Psoas muscle (tissue), 8 donors: ENCODE data around the gene MRGPRX3. TPM values are rescaled to one million over a fixed set of nuclear protein-coding genes. Genes with fewer than 3 reads are reported as not detected.

ENCODE experiments used
- ATAC-seq, 4 donors: fragments of 200-7000 bp; cut with Tn5 transposase; one replicate each; pipeline ENCODE4 v1.9.1; 2020; ENCODE audit warnings: moderate library complexity in 3 of 4, mild to moderate bottlenecking in 2 of 4
- DNase-seq, 2 donors: peaks; one replicate each; pipeline ENCODE4 v3.0.0-alpha.2; 2020
- H3K27ac ChIP-seq: fragments of 200-600 bp; one replicate; pipeline ENCODE4 v1.8.0; 2022
- H3K27me3 ChIP-seq, 3 donors: fragments of 200-600 bp in 1 of 3; one replicate each; pipeline versions ENCODE4 v1.6.1 to v1.8.0; 2013 to 2022; ENCODE audit warnings: low read length in 2 of 3, mild to moderate bottlenecking in 2 of 3, moderate library complexity in 1 of 3; ENCODE audit not compliant: insufficient read depth in 3 of 3
- H3K36me3 ChIP-seq, 2 donors: fragments of 200-600 bp in 1 of 2; one replicate each; pipeline versions ENCODE4 v1.6.1 to v1.8.0; 2013 to 2022; ENCODE audit warnings: low read depth in 1 of 2, mild to moderate bottlenecking in 1 of 2, moderate library complexity in 1 of 2; ENCODE audit not compliant: insufficient read depth in 1 of 2
- H3K4me1 ChIP-seq: fragments of 200-600 bp; one replicate; pipeline ENCODE4 v1.8.0; 2022
- H3K4me3 ChIP-seq: fragments of 200-600 bp; one replicate; pipeline ENCODE4 v1.8.0; 2022; ENCODE audit warnings: mild to moderate bottlenecking
- H3K9me3 ChIP-seq: fragments of 200-600 bp; one replicate; pipeline ENCODE4 v1.8.0; 2022
- CTCF ChIP-seq: fragments of 200-600 bp; IDR thresholded peaks from one replicate; pipeline ENCODE4 v1.8.0; 2022; ENCODE audit warnings: antibody characterized with exemption
- WGBS, 3 donors: extraction: QIAGEN DNeasy Blood & Tissue Kit; methylation state at CpG; one replicate each; pipeline versions ENCODE4 v1.1.6 to v1.1.7; 2013; 5-methylcytosine and 5-hydroxymethylcytosine counted together
- intact Hi-C, 2 donors: fragments of 100-400 bp; cut with DNase I; formaldehyde crosslinking; loops; one replicate each; pipeline versions ENCODE4 v1.11.0 to v1.14.2; 2022
- polyA plus RNA-seq, 3 donors: library from polyadenylated mRNA; stranded (reverse); fragments of 200-250 nt; gene quantifications; one replicate each; pipeline ENCODE4 v1.2.3, GENCODE V29; 2013
- total RNA-seq, 4 donors: library from RNA; stranded (reverse); fragmentation: NEBNext Ultra II Directional in 2 of 4; extraction: Animal tissue kit (Norgen Biotek cat#: 25700) in 2 of 4; gene quantifications; one replicate each; pipeline versions ENCODE4 v1.2.1 to v1.2.4, GENCODE V29; 2021 to 2023
- donor health status: healthy with polysubstance abuse.
- donor health status: DM: no; HTN: no; CAD: no; lungs with moderate emphysema.
- donor health status: Bipolar disorder and iron deficiency.
- donor health status: healthy.
- donor health status: DM: yes; HTN: yes; CAD: no.
- donor health status: DM: no; HTN: no; CAD: no.
- donor health status: DM: no; HTN: no; CAD: no.
- donor health status: DM: yes; HTN: yes; CAD: no.

The MRGPRX3 gene
- total and polyA plus RNA-seq, 7 donors: not detected

- Histone ChIP-seq H3K36me3 (no peaks in the 10 kb centered on the region), H3K4me3 (no peak overlapping the region), H3K9me3 (no peaks in the 10 kb centered on the region), H3K27me3 (peaks cover 0 to 6% (median 3%) of the 10 kb centered on the region in 3 donors), H3K4me1 (no peaks in the 10 kb centered on the region), H3K27ac (no peak overlapping the region)
- no peak for TF ChIP-seq CTCF
- ATAC-seq (no peak), DNase-seq (no peak)
- intact Hi-C loops: no loop called here
- 82 to 87% (median 87%) methylated on average over 28 of the region's 28 CpGs for whole genome bisulfite sequencing, 3 donors
These were observed 41.0 kb downstream of the MRGPRX3 start for GRCh38 chr11:18173225-18173866.

Other genes with a start within 250 kb of the MRGPRX3 start
- gene SERGEF, start 119.5 kb upstream of the MRGPRX3 start, total RNA-seq: 10 to 100 TPM; 17.9 to 28.3 (median 25.1) TPM
- gene SERGEF, start 119.5 kb upstream of the MRGPRX3 start, polyA plus RNA-seq: 10 to 100 TPM; 11.1 to 33.1 (median 29.5) TPM
- gene TPH1, start 86.3 kb upstream of the MRGPRX3 start, total RNA-seq: under 1 TPM in 3 of 4 donors, not detected in 1; 0.04 to 0.28 (median 0.06) TPM
- gene TPH1, start 86.3 kb upstream of the MRGPRX3 start, polyA plus RNA-seq: under 1 TPM; 0.03 to 0.18 (median 0.08) TPM
- gene SAAL1, start 26.5 kb upstream of the MRGPRX3 start, total RNA-seq: 1 to 10 TPM; 3.5 to 6.5 (median 4.6) TPM
- gene SAAL1, start 26.5 kb upstream of the MRGPRX3 start, polyA plus RNA-seq: 1 to 10 TPM; 5.3 to 6.7 (median 5.5) TPM
- gene MRGPRX4, start 40.3 kb downstream of the MRGPRX3 start, total RNA-seq: not detected
- not detected for gene MRGPRX4, start 40.3 kb downstream of the MRGPRX3 start, polyA plus RNA-seq
- 1 to 10 TPM in 1 of 4 donors, under 1 TPM in 1, not detected in 2; 0.46 to 2.9 TPM for gene SAA4, start 104.2 kb downstream of the MRGPRX3 start, total RNA-seq
- under 1 TPM in 1 of 3 donors, not detected in 2; 0.05 TPM for gene SAA4, start 104.2 kb downstream of the MRGPRX3 start, polyA plus RNA-seq
- 10 to 100 TPM; 11.3 to 35.5 (median 25.6) TPM for gene SAA2, start 116.1 kb downstream of the MRGPRX3 start, total RNA-seq
- 1 to 10 TPM; 2.6 to 6.3 (median 3.0) TPM for gene SAA2, start 116.1 kb downstream of the MRGPRX3 start, polyA plus RNA-seq
- 100 to 1,000 TPM in 1 of 4 donors, 10 to 100 TPM in 3; 29.1 to 100 (median 36.2) TPM for gene SAA1, start 133.7 kb downstream of the MRGPRX3 start, total RNA-seq
- 10 to 100 TPM in 2 of 3 donors, 1 to 10 TPM in 1; 7.3 to 16.9 (median 14.4) TPM for gene SAA1, start 133.7 kb downstream of the MRGPRX3 start, polyA plus RNA-seq
- gene HPS5, start 189.6 kb downstream of the MRGPRX3 start, total RNA-seq: 10 to 100 TPM in 1 of 4 donors, 1 to 10 TPM in 3; 7.0 to 11.9 (median 8.8) TPM
- gene HPS5, start 189.6 kb downstream of the MRGPRX3 start, polyA plus RNA-seq: 10 to 100 TPM in 1 of 3 donors, 1 to 10 TPM in 2; 4.9 to 11.3 (median 9.9) TPM
- gene GTF2H1, start 190.0 kb downstream of the MRGPRX3 start, total RNA-seq: 10 to 100 TPM; 14.5 to 25.2 (median 19.4) TPM
- 10 to 100 TPM; 15.5 to 39.2 (median 38.5) TPM for gene GTF2H1, start 190.0 kb downstream of the MRGPRX3 start, polyA plus RNA-seq